ENCODE data around the gene EPB41L2.

EPB41L2 gene

DNA sequence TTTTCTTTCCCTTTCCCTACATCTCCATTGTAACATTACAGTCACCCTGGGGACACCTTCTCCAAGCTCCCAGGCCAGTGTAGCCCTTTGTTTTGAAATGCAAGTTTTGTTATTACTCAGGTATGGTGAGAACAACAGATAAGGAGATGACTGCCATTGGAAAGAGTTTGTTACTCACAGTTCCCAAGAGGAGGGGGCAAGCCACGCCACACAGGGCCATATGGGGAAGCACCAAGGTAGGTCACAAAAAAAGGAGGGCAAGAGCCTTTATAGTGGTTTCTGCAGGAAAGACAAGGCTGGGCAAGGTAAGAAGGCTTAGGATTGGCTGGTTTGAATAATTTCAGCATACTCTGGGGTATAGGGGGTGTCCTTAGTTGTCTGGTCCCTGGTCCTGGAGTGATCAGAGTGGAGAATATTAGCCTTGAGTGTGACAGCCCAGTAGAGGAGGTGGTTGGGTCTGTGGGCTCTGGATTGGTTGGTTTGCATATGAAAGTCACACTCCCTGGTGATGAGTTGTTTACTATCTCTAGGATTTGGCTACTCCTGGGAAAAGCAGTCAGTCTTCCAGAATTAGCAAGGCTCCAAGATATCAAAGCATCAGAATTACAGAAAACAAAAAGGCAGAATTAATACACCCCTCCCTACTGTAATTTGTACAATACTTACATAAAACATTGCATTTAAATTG is 268.9 kb downstream of the EPB41L2 start:
- no peak for DNase-seq (ENCODE audit: low read depth)
